ENCODE results near the gene DOK7.

The DOK7 gene

GRCh38 chr4:3427706-3428446 lies 35.2 kb upstream of the DOK7 start:
- DNase-seq, result no peak

GRCh38 chr4:3429651-3430050 lies 33.5 kb upstream of the DOK7 start:
- no peak for DNase-seq

- DNase-seq, result no peak
Observed at GRCh38 chr4:3430524-3430923, 32.6 kb upstream of the DOK7 start.

GRCh38 chr4:3431446-3431993 lies 31.6 kb upstream of the DOK7 start:
- no peak for DNase-seq

GRCh38 chr4:3432381-3432790 lies 30.7 kb upstream of the DOK7 start:
- no peak for DNase-seq

GRCh38 chr4:3433138-3433869 lies 29.8 kb upstream of the DOK7 start:
- no peak for DNase-seq

GRCh38 chr4:3434881-3435685 lies 28.0 kb upstream of the DOK7 start:
- DNase-seq, result no peak

- DNase-seq, result no peak
Observed at GRCh38 chr4:3435686-3435956, 27.5 kb upstream of the DOK7 start.

GRCh38 chr4:3436048-3436797 lies 26.9 kb upstream of the DOK7 start:
- no peak for DNase-seq

GRCh38 chr4:3436798-3437581 lies 26.1 kb upstream of the DOK7 start:
- DNase-seq, result peak; percentile 16

- DNase-seq, result no peak
Observed at GRCh38 chr4:3437582-3437936, 25.5 kb upstream of the DOK7 start.

- DNase-seq, result no peak
Observed at GRCh38 chr4:3437998-3438846, 24.9 kb upstream of the DOK7 start.

- no peak for DNase-seq
Observed at GRCh38 chr4:3438847-3439180, 24.3 kb upstream of the DOK7 start.

GRCh38 chr4:3439391-3439790 lies 23.7 kb upstream of the DOK7 start:
- DNase-seq, result no peak

GRCh38 chr4:3440011-3440410 lies 23.1 kb upstream of the DOK7 start:
- DNase-seq, result no peak

GRCh38 chr4:3440979-3441500 lies 22.1 kb upstream of the DOK7 start:
- DNase-seq, result no peak

- DNase-seq, result no peak
Observed at GRCh38 chr4:3441501-3442459, 21.3 kb upstream of the DOK7 start, which contains the start of gene HGFAC. Gene HGFAC, plus strand, starts transcription at chr4:3441968. Its CDS starts 34 bp downstream, at chr4:3442002.

GRCh38 chr4:3442460-3442958 lies 20.6 kb upstream of the DOK7 start:
- DNase-seq, result no peak

GRCh38 chr4:3442959-3443749 lies 20.0 kb upstream of the DOK7 start:
- DNase-seq, result peak; percentile 61

All from activated CD4-positive, alpha-beta T cell treated with anti-CD3 and anti-CD28 coated beads, Interleukin-2, amount 50 U/mL, for 16 hours (primary cell).